Activated T-cell treated with anti-CD3 and anti-CD28 coated beads, Interleukin-2, amount 50 U/mL, for 24 hours (primary cell): ENCODE data around the gene PSMB2.
"Not testable (repeated sequence)": the region's sequence is repeated elsewhere in the genome, so short reads cannot be mapped to it uniquely, and the experiment has no call there.

Experiments used
- DNase-seq: peaks from one replicate; pipeline ENCODE4 v3.0.0-alpha.2; 2020
- H3K27ac Mint-ChIP-seq: 2 replicates; pipeline ENCODE4 v1.8.0; 2020; ENCODE audit warnings: mild to moderate bottlenecking, mixed read lengths
- H3K27me3 Mint-ChIP-seq: 2 replicates; pipeline ENCODE4 v1.8.0; 2020; ENCODE audit warnings: mixed read lengths
- H3K36me3 Mint-ChIP-seq: 2 replicates; pipeline ENCODE4 v1.8.0; 2020; ENCODE audit warnings: low read depth, mixed read lengths
- H3K4me1 Mint-ChIP-seq: 2 replicates; pipeline ENCODE4 v1.8.0; 2020; ENCODE audit warnings: low read depth, mixed read lengths
- H3K4me3 Mint-ChIP-seq: 2 replicates; pipeline ENCODE4 v1.8.0; 2020; ENCODE audit warnings: mild to moderate bottlenecking, moderate library complexity, mixed read lengths
- H3K9me3 Mint-ChIP-seq: 2 replicates; pipeline ENCODE4 v1.8.0; 2020; ENCODE audit warnings: mixed read lengths

The PSMB2 gene

DNA sequence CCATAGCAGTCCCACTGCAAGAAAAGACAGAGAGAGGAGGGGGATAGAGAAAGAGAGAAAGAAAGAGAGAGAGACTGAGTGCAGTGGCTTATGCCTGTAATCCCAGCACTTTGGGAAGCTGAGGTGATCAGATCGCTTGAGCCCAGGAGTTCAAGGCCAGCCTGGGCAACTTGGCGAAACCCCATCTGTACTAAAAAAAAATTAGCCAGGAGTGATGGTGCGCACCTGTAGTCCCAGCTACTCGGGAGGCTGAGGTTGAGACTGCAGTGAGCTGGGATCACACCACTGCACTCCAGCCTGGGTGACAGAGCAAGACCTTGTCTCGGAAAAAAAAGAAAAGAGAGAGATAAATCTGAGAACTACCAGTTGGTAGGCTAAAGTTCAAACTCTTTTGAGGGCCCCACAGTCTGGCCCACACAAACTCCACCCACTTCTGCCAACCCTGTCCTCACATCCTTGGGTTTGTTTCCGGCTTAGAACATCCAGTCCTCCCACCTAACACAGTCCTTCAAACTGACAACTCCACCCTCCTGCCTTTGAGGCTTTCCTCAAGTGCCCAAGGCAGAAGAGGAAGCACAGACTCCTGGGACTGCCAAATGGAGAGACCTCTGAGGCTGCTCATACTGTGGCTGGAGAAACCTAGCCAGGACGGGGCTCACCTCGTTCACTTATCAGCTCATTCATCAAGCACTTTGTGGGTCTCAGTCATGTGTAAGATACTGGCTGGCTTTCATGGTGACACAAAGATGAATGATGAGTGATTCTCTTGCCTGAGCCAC, 48.1 kb downstream of the PSMB2 start:
- Mint-ChIP-seq H3K36me3 (peaks cover 24% of the 10 kb centered on the region), H3K4me1 (peaks cover 9% of the 10 kb centered on the region), H3K27me3 (no peaks in the 10 kb centered on the region), H3K4me3 (no peak overlapping the region), H3K27ac (peak overlapping the region; percentile 5), H3K9me3 (no peaks in the 10 kb centered on the region)
- no peak for DNase-seq

DNA sequence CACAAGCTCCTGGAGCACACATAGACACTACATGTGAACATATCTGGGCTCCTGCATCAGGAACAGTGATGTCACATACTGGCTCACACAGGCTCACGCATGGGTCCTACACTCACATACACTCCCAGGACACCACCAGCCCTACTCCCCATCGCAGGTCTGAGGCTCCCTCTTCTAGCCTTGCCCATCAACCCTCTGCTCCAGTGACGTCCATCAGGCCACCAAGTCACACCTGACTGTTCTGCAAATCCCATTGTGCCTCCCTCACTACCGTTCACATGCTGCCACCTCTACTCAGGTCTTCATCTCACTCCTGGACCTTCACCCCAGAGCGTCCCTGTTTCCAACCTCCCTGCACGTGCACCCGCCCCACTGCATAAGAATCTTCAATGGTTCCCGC, 50.1 kb downstream of the PSMB2 start:
- H3K4me3 Mint-ChIP-seq, result no peak overlapping the region
- H3K9me3 Mint-ChIP-seq, result no peaks in the 10 kb centered on the region
- H3K27me3 Mint-ChIP-seq, result no peaks in the 10 kb centered on the region
- no peak for DNase-seq
- H3K27ac Mint-ChIP-seq, result no peak overlapping the region
- H3K4me1 Mint-ChIP-seq, result peaks cover 9% of the 10 kb centered on the region
- H3K36me3 Mint-ChIP-seq, result peaks cover 10% of the 10 kb centered on the region

DNA sequence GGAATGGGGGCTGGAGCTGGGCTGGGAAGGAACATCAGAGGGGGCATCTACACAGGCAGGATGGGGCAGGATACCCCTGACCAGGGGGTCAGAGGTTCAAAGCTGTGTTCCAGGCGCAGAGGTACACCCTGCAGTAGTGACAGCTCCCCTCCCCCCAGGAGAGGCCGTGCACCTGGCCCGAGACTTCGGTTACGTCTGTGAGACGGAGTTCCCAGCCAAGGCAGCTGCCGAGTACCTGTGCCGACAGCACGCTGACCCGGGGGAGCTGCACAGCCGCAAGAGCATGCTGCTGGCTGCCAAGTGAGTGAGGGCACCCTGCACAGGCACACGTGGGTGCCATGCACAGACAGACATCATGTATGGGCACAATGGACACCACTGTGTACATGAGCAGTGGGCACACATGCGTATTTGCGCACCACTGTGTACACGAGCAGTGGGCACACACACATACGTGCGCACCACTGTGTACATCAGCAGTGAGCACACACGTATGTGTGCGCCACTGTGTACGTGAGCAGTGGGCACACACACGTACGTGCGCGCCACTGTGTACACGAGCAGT, 50.8 kb downstream of the PSMB2 start:
- H3K4me3 Mint-ChIP-seq, result no peak overlapping the region
- H3K9me3 Mint-ChIP-seq, result no peaks in the 10 kb centered on the region
- H3K27ac Mint-ChIP-seq, result no peak overlapping the region
- no peaks in the 10 kb centered on the region for H3K27me3 Mint-ChIP-seq
- peaks cover 4% of the 10 kb centered on the region for H3K36me3 Mint-ChIP-seq
- DNase-seq, result no peak
- H3K4me1 Mint-ChIP-seq, result peaks cover 9% of the 10 kb centered on the region

DNA sequence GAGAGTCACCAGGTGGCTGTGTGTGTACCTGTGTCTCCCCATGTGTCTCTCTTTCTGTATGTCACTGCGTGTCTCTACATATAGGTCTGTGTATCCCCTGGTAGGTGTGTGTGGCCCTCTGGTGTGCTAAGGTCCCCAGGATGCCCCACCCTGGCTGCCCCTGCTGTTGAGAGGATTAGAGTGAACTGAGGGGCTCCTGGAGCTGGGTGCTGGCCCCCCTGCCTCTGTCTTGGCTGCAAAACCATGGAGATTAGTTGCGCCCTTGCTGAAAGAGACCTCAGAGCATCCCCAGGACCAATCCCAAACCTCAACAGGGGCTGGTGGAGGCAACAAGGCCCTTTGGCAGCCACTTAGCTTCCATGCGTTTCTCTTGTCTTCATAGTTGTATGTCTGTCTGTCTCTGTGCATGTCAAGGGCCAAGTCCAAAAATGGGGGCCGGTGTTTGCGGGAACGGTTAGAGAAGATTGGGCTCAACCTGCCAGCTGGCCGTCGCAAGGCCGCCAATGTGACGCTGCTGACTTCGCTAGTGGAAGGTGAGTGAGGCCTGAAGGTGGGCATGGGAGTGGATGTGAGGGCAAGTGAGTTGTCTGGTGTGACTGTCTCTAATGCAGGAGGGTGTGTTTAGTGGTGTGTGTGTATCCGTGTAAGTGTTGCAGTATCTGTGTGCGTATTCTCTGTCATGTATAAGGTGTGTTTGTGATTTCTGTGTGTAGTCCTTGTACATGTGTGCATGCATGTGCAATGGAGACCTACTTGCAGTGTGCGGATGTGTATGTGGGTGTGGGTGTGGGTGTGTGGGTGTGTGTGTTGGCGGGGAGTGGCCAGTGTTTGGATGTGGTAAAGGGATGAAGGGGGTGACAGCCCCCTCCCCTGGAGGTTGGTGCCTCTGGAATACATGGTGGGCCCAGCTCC, 51.6 kb downstream of the PSMB2 start:
- no peaks in the 10 kb centered on the region for H3K9me3 Mint-ChIP-seq
- DNase-seq, result no peak
- H3K27ac Mint-ChIP-seq, result peak overlapping the region; percentile 18
- H3K4me1 Mint-ChIP-seq, result peaks cover 9% of the 10 kb centered on the region
- no peaks in the 10 kb centered on the region for H3K27me3 Mint-ChIP-seq
- peaks cover 4% of the 10 kb centered on the region for H3K36me3 Mint-ChIP-seq
- no peak overlapping the region for H3K4me3 Mint-ChIP-seq

DNA sequence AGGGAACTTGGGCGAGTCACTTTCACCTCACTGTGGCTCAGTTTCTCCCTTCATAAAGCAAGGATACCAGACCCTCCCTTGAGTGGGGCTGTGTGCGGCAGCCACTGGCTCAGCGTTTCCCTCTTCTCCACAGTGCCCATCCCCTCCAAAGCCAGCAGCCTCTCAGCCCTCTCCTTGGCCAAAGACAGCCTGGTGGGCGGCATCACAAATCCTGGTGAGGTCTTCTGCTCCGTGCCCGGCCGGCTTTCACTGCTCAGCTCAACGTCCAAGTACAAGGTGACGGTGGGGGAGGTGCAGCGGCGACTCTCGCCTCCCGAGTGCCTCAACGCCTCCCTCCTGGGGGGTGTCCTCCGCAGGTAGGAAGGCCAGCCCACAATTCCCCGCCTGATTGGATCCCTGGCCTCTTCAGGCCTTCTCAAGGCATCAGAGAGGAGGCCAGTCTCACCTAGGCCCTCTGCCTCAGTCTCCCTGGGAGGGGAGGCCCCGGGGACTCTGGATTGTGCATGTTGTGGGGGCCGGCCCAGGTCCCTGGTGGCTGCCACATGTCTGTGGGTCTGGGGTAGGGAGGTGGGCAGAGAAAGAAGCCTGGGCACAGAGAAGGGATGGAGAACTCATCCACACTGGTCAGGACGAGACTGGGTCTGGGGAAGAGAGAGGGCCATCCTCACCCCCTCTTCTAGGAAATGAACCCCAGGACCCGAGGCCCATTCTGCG, 53.0 kb downstream of the PSMB2 start:
- no peak overlapping the region for H3K4me3 Mint-ChIP-seq
- peaks cover 4% of the 10 kb centered on the region for H3K36me3 Mint-ChIP-seq
- no peaks in the 10 kb centered on the region for H3K27me3 Mint-ChIP-seq
- H3K27ac Mint-ChIP-seq, result no peak overlapping the region
- H3K4me1 Mint-ChIP-seq, result peaks cover 2% of the 10 kb centered on the region
- no peak for DNase-seq
- no peaks in the 10 kb centered on the region for H3K9me3 Mint-ChIP-seq

DNA sequence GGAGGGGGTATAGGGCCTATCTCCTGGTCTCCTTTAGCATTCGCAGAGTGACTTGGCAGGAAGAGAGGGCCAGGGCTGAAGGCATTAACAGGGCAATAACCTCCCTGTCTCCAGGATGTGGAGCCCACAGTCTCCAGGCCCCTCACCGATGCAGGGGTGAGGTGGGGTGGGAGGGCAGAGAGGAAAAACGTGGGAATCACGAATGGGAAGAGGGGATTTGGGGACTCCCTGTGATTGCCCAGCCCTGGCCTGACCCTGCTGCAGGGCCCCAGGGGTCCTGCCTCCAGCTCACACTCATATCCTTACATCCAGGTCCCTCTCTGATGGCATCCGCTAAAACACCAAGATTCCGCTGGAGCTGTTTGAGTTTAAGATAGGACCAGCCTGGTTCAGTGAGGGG, 53.6 kb downstream of the PSMB2 start:
- H3K4me3 Mint-ChIP-seq, result no peak overlapping the region
- H3K27ac Mint-ChIP-seq, result no peak overlapping the region
- no peaks in the 10 kb centered on the region for H3K27me3 Mint-ChIP-seq
- peaks cover 4% of the 10 kb centered on the region for H3K36me3 Mint-ChIP-seq
- H3K4me1 Mint-ChIP-seq, result no peaks in the 10 kb centered on the region
- H3K9me3 Mint-ChIP-seq, result no peaks in the 10 kb centered on the region
- DNase-seq, result no peak

DNA sequence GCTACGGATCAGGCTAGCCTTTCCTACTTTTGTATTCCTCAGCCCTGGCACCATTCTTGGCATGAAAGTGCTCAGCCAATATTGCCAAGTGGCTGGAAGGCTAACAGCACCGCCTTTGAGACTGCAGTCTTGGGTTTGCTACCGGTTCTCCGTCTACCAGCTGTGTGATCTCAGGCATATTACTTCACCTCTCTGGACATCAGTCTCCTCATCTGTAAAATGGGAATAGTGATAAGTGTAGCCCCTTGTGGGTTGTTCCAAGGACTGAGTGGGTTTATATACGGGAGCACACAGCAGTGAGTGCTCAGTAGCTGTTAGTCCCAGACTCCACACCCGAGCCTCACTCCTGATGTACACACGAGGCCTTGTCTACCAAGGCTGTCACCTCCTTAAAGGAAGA, 54.5 kb downstream of the PSMB2 start:
- DNase-seq, result no peak
- Mint-ChIP-seq H3K4me3 (no peak overlapping the region), H3K9me3 (no peaks in the 10 kb centered on the region), H3K36me3 (peaks cover 4% of the 10 kb centered on the region), H3K27ac (no peak overlapping the region), H3K4me1 (no peaks in the 10 kb centered on the region), H3K27me3 (no peaks in the 10 kb centered on the region)

DNA sequence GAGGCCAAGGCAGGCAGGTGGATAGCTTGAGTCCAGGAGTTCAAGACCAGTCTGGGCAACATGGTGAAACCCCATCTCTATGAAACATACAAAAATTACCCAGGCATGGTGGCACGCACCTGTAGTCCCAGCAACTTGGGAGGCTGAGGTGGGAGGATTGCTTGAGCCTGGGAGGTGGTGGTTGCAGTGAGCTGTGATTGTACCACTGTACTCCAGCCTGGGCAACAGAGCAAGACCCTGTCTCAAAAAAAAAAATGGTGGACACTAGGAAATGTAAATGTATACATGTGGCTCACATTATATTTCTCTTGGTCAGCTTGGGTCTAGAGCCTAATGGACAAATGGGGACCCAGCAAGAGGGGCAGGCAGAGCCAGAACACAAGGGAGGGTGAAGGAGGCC, 55.5 kb downstream of the PSMB2 start:
- H3K4me3 Mint-ChIP-seq, H3K9me3 Mint-ChIP-seq, H3K36me3 Mint-ChIP-seq, DNase-seq, H3K4me1 Mint-ChIP-seq, H3K27me3 Mint-ChIP-seq, H3K27ac Mint-ChIP-seq: not testable (repeated sequence)

DNA sequence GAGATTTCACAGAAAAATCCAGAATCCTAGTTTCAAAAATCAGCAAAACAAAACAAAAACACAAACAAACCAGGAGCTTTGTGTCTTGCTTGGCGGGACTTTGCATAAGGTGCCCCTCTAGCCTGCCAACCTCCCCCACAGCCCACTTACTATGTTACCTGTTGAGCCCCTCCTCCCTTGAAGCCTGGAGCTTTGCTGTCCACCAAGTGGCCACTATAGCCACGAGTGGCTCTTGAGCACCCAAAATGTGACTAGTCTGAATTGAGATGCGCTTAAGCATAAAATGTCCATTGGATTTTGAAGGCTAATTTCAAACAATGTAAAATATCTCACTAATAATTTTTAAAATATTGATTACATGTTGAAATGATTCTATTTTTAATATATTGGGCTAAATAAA, 56.0 kb downstream of the PSMB2 start:
- H3K4me1 Mint-ChIP-seq, result no peaks in the 10 kb centered on the region
- H3K9me3 Mint-ChIP-seq, result no peaks in the 10 kb centered on the region
- DNase-seq, result no peak
- H3K4me3 Mint-ChIP-seq, result no peak overlapping the region
- no peaks in the 10 kb centered on the region for H3K36me3 Mint-ChIP-seq
- no peak overlapping the region for H3K27ac Mint-ChIP-seq
- no peaks in the 10 kb centered on the region for H3K27me3 Mint-ChIP-seq

DNA sequence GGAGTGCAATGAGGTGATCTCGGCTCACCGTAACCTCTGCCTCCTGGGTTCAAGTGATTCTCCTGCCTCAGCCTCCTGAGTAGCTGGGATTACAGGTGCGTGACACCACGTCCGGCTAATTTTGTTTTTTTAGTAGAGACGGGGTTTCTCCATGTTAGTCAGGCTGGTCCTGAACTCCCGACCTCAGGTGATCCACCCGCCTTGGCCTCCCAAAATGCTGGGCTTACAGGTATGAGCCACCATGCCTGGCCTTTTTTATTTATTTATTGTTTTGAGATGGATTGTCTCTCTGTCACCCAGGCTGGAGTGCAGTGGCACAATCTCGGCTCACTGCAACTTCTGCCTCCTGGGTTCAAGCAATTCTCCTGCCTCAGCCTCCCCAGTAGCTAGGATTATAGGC, 59.7 kb downstream of the PSMB2 start:
- DNase-seq, H3K4me3 Mint-ChIP-seq, H3K27ac Mint-ChIP-seq, H3K27me3 Mint-ChIP-seq, H3K9me3 Mint-ChIP-seq, H3K36me3 Mint-ChIP-seq: not testable (repeated sequence)
- peaks cover 15% of the 10 kb centered on the region for H3K4me1 Mint-ChIP-seq

DNA sequence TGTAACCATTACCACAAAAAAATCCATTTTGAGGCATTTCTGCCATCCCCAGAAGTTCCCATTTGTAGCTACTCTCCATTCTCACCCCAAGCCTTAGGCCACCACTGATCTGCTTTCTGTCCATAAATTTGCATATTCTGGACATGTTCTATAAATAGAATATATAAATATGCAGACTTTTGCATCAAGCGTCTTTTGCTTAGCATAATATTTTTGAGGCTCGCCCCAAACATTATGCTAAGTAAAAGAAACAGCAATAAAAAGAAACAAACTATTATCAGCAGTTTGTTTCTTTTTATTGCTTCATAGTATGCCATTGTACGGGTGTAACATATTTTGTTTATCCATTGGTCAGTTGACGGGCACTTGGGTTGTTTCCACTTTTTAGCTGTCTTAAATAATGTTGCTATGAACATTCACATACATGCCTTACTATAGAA, 60.4 kb downstream of the PSMB2 start:
- Mint-ChIP-seq H3K4me3 (no peak overlapping the region), H3K36me3 (no peaks in the 10 kb centered on the region), H3K27ac (no peak overlapping the region), H3K4me1 (peaks cover 19% of the 10 kb centered on the region), H3K9me3 (no peaks in the 10 kb centered on the region), H3K27me3 (peaks cover 7% of the 10 kb centered on the region)
- no peak for DNase-seq

DNA sequence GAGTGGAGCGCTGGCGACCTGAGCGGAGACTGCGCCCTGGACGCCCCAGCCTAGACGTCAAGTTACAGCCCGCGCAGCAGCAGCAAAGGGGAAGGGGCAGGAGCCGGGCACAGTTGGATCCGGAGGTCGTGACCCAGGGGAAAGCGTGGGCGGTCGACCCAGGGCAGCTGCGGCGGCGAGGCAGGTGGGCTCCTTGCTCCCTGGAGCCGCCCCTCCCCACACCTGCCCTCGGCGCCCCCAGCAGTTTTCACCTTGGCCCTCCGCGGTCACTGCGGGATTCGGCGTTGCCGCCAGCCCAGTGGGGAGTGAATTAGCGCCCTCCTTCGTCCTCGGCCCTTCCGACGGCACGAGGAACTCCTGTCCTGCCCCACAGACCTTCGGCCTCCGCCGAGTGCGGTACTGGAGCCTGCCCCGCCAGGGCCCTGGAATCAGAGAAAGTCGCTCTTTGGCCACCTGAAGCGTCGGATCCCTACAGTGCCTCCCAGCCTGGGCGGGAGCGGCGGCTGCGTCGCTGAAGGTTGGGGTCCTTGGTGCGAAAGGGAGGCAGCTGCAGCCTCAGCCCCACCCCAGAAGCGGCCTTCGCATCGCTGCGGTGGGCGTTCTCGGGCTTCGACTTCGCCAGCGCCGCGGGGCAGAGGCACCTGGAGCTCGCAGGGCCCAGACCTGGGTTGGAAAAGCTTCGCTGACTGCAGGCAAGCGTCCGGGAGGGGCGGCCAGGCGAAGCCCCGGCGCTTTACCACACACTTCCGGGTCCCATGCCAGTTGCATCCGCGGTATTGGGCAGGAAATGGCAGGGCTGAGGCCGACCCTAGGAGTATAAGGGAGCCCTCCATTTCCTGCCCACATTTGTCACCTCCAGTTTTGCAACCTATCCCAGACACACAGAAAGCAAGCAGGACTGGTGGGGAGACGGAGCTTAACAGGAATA, 64.0 kb downstream of the PSMB2 start:
- DNase-seq, result peak; percentile 75
- H3K27ac Mint-ChIP-seq, result peak overlapping the region; percentile 58

DNA sequence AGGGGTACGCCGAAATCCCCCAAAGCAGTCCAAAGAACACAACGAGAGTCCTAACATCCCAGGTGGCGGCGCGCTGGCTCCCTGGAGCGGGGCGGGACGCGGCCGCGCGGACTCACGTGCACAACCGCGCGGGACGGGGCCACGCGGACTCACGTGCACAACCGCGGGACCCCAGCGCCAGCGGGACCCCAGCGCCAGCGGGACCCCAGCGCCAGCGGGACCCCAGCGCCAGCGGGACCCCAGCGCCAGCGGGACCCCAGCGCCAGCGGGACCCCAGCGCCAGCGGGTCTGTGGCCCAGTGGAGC, 64.6 kb downstream of the PSMB2 start:
- H3K27ac Mint-ChIP-seq, result peak overlapping the region; percentile 79
- not testable (repeated sequence) for H3K36me3 Mint-ChIP-seq, H3K9me3 Mint-ChIP-seq, DNase-seq
- H3K4me3 Mint-ChIP-seq, result peak overlapping the region; percentile 52
- H3K27me3 Mint-ChIP-seq, result peaks cover 12% of the 10 kb centered on the region
- peaks cover 19% of the 10 kb centered on the region for H3K4me1 Mint-ChIP-seq

More for the DNA sequence above, 64.0 kb downstream of the PSMB2 start:
- H3K36me3 Mint-ChIP-seq, result no peaks in the 10 kb centered on the region
- H3K4me3 Mint-ChIP-seq, result peak overlapping the region; percentile 62
- peaks cover 12% of the 10 kb centered on the region for H3K27me3 Mint-ChIP-seq
- peaks cover 19% of the 10 kb centered on the region for H3K4me1 Mint-ChIP-seq
- no peaks in the 10 kb centered on the region for H3K9me3 Mint-ChIP-seq
